Progenitor cell of endocrine pancreas (in vitro differentiated cells): ENCODE results near the gene OR56A3. TPM values are rescaled to one million over a fixed set of nuclear protein-coding genes. Genes with fewer than 3 reads are reported as not detected.

Experiments used
- DNase-seq: peaks from one replicate; pipeline ENCODE4 v3.0.0; 2021; ENCODE audit warnings: low spot score; ENCODE audit not compliant: unreplicated experiment
- H3K27ac Mint-ChIP-seq: 2 replicates; pipeline ENCODE4 v1.8.0; 2021; ENCODE audit warnings: mild to moderate bottlenecking, moderate library complexity, mixed read lengths
- H3K27me3 Mint-ChIP-seq: 2 replicates; pipeline ENCODE4 v1.8.0; 2021; ENCODE audit warnings: mixed read lengths
- H3K36me3 Mint-ChIP-seq: 2 replicates; pipeline ENCODE4 v1.8.0; 2022; ENCODE audit warnings: mixed read lengths; ENCODE audit not compliant: insufficient read depth
- H3K4me1 Mint-ChIP-seq: 2 replicates; pipeline ENCODE4 v1.8.0; 2021; ENCODE audit warnings: low read depth, mixed read lengths
- H3K4me3 Mint-ChIP-seq: 2 replicates; pipeline ENCODE4 v1.8.0; 2021; ENCODE audit warnings: low read depth, mild to moderate bottlenecking, moderate library complexity, mixed read lengths
- H3K9me3 Mint-ChIP-seq: 2 replicates; pipeline ENCODE4 v1.8.0; 2021; ENCODE audit warnings: low read depth, mixed read lengths
- CTCF ChIP-seq: fragments of 200-600 bp; sonication (generic); IDR thresholded peaks from one replicate; pipeline ENCODE4 v1.5.0; 2021; ENCODE audit warnings: antibody characterized with exemption, mild to moderate bottlenecking; ENCODE audit not compliant: unreplicated experiment
- total RNA-seq: library from RNA; stranded (reverse); gene quantifications from 2 replicates; pipeline ENCODE4 v1.2.1, GENCODE V29; 2021

The OR56A3 gene
- total RNA-seq, 1 donor from 2014 or later: not detected

GRCh38 chr11:5930614-5931013, 11.4 kb upstream of the OR56A3 start:
- no peaks in the 10 kb centered on the region for H3K36me3 Mint-ChIP-seq
- peaks cover 35% of the 10 kb centered on the region for H3K9me3 Mint-ChIP-seq
- no peaks in the 10 kb centered on the region for H3K27me3 Mint-ChIP-seq
- TF ChIP-seq CTCF: no peak
- no peaks in the 10 kb centered on the region for H3K4me1 Mint-ChIP-seq
- no peak for DNase-seq
- no peak overlapping the region for H3K27ac Mint-ChIP-seq
- H3K4me3 Mint-ChIP-seq: no peak overlapping the region

- H3K27me3 Mint-ChIP-seq: no peaks in the 10 kb centered on the region
- H3K36me3 Mint-ChIP-seq: no peaks in the 10 kb centered on the region
- H3K4me3 Mint-ChIP-seq: no peak overlapping the region
- DNase-seq: no peak
- H3K9me3 Mint-ChIP-seq: peaks cover 37% of the 10 kb centered on the region
- no peak for TF ChIP-seq CTCF
- no peak overlapping the region for H3K27ac Mint-ChIP-seq
- H3K4me1 Mint-ChIP-seq: no peaks in the 10 kb centered on the region
These were observed 11.0 kb upstream of the OR56A3 start for GRCh38 chr11:5931061-5931460.

- no peak for TF ChIP-seq CTCF
- Mint-ChIP-seq H3K27ac (no peak overlapping the region), H3K9me3 (peaks cover 51% of the 10 kb centered on the region), H3K27me3 (no peaks in the 10 kb centered on the region), H3K36me3 (no peaks in the 10 kb centered on the region), H3K4me3 (no peak overlapping the region), H3K4me1 (no peaks in the 10 kb centered on the region)
- no peak for DNase-seq
These were observed 9.4 kb upstream of the OR56A3 start for GRCh38 chr11:5932671-5933070.

- Mint-ChIP-seq H3K4me1 (no peaks in the 10 kb centered on the region), H3K36me3 (no peaks in the 10 kb centered on the region), H3K27me3 (no peaks in the 10 kb centered on the region), H3K9me3 (peaks cover 55% of the 10 kb centered on the region), H3K4me3 (no peak overlapping the region), H3K27ac (no peak overlapping the region)
- no peak for DNase-seq
- TF ChIP-seq CTCF: no peak
These were observed 8.9 kb upstream of the OR56A3 start for GRCh38 chr11:5933116-5933515.

GRCh38 chr11:5937868-5938602, 4.0 kb upstream of the OR56A3 start:
- Mint-ChIP-seq H3K27me3 (no peaks in the 10 kb centered on the region), H3K9me3 (peaks cover 25% of the 10 kb centered on the region), H3K4me1 (no peaks in the 10 kb centered on the region), H3K36me3 (no peaks in the 10 kb centered on the region), H3K27ac (no peak overlapping the region), H3K4me3 (no peak overlapping the region)
- DNase-seq: no peak
- TF ChIP-seq CTCF: no peak
